Thymus (tissue), 11 donors: ENCODE results near the gene NBEAL2. TPM values are rescaled to one million over a fixed set of nuclear protein-coding genes. Genes with fewer than 3 reads are reported as not detected.

Experiments
- DNase-seq, 9 donors: peaks; one replicate each; pipeline ENCODE4 v3.0.0-alpha.2; 2013; ENCODE audit warnings: low spot score in 9 of 9, low read depth in 6 of 9, missing footprints in 1 of 9
- H3K27ac ChIP-seq, 2 donors: one replicate each; pipeline ENCODE4 v1.5.1; 2013; ENCODE audit warnings: control low read depth in 1 of 2, low read depth in 1 of 2, low read length in 1 of 2, mild to moderate bottlenecking in 1 of 2, moderate library complexity in 1 of 2
- H3K27me3 ChIP-seq, 2 donors: one replicate each; pipeline ENCODE4 v1.5.1; 2013; ENCODE audit warnings: low read length in 1 of 2; ENCODE audit not compliant: control insufficient read depth in 2 of 2, insufficient read depth in 1 of 2
- H3K36me3 ChIP-seq, 2 donors: one replicate each; pipeline ENCODE4 v1.5.1; 2013; ENCODE audit warnings: low read length in 1 of 2, mild to moderate bottlenecking in 1 of 2, moderate library complexity in 1 of 2; ENCODE audit not compliant: control insufficient read depth in 2 of 2, insufficient read depth in 2 of 2
- H3K4me1 ChIP-seq, 2 donors: one replicate each; pipeline ENCODE4 v1.5.1; 2013; ENCODE audit warnings: low read length in 2 of 2; ENCODE audit not compliant: control insufficient read depth in 2 of 2, insufficient read depth in 2 of 2
- H3K4me3 ChIP-seq, 2 donors: one replicate each; pipeline ENCODE4 v1.5.1; 2013; ENCODE audit warnings: low read length in 2 of 2, control low read depth in 1 of 2, mild to moderate bottlenecking in 1 of 2
- H3K9me3 ChIP-seq, 2 donors: one replicate each; pipeline ENCODE4 v1.5.1; 2013; ENCODE audit warnings: low read length in 1 of 2, mild to moderate bottlenecking in 1 of 2; ENCODE audit not compliant: control insufficient read depth in 2 of 2, insufficient read depth in 1 of 2
- WGBS: extraction: QIAGEN DNeasy Blood & Tissue Kit; methylation state at CpG from one replicate; pipeline ENCODE4 v1.1.7; 2013; 5-methylcytosine and 5-hydroxymethylcytosine counted together
- polyA plus RNA-seq: library from polyadenylated mRNA; stranded (reverse); fragments of 200-250 nt; gene quantifications from one replicate; pipeline ENCODE4 v1.2.3, GENCODE V29; 2013
- total RNA-seq: library from RNA; stranded (reverse); fragments of 120-200 nt; gene quantifications from one replicate; pipeline ENCODE4 v1.2.4, GENCODE V29; 2013
- donor health status: healthy.

The NBEAL2 gene
- total and polyA plus RNA-seq, 2 donors: 15.3 to 83.6 TPM

GRCh38 chr3:47000198-47000815 is 20.8 kb downstream of the NBEAL2 start:
- Histone ChIP-seq H3K27me3 (no peaks in the 10 kb centered on the region), H3K9me3 (no peaks in the 10 kb centered on the region), H3K4me1 (peaks cover 0 to 27% of the 10 kb centered on the region in 2 donors), H3K27ac (no peak overlapping the region), H3K36me3 (peaks cover 76 to 91% of the 10 kb centered on the region in 2 donors), H3K4me3 (no peak overlapping the region)
- no peak for DNase-seq
- WGBS: over 99% methylated on average over 10 of the region's 10 CpGs

GRCh38 chr3:47000922-47001730 is 21.7 kb downstream of the NBEAL2 start:
- peaks cover 0 to 27% of the 10 kb centered on the region in 2 donors for H3K4me1 ChIP-seq
- no peaks in the 10 kb centered on the region for H3K9me3 ChIP-seq
- no peak overlapping the region for H3K27ac ChIP-seq
- H3K36me3 ChIP-seq: peaks cover 75 to 93% of the 10 kb centered on the region in 2 donors
- no peak overlapping the region for H3K4me3 ChIP-seq
- WGBS: 81% methylated on average over 25 of the region's 25 CpGs
- H3K27me3 ChIP-seq: no peaks in the 10 kb centered on the region
- DNase-seq: no peak

GRCh38 chr3:47001731-47002170 is 22.3 kb downstream of the NBEAL2 start:
- peaks cover 80 to 97% of the 10 kb centered on the region in 2 donors for H3K36me3 ChIP-seq
- no peak for DNase-seq
- H3K27me3 ChIP-seq: no peaks in the 10 kb centered on the region
- peaks cover 0 to 25% of the 10 kb centered on the region in 2 donors for H3K4me1 ChIP-seq
- no peaks in the 10 kb centered on the region for H3K9me3 ChIP-seq
- no peak overlapping the region for H3K4me3 ChIP-seq
- 97% methylated on average over 16 of the region's 16 CpGs for WGBS
- no peak overlapping the region for H3K27ac ChIP-seq

GRCh38 chr3:47002171-47003055 is 22.9 kb downstream of the NBEAL2 start:
- no peak for DNase-seq
- WGBS: 97% methylated on average over 35 of the region's 35 CpGs
- no peak overlapping the region for H3K27ac ChIP-seq
- H3K9me3 ChIP-seq: no peaks in the 10 kb centered on the region
- peaks cover 0 to 19% of the 10 kb centered on the region in 2 donors for H3K4me1 ChIP-seq
- H3K4me3 ChIP-seq: no peak overlapping the region
- H3K27me3 ChIP-seq: no peaks in the 10 kb centered on the region
- H3K36me3 ChIP-seq: peaks cover 84 to 98% of the 10 kb centered on the region in 2 donors

- WGBS: 97% methylated on average over 10 of the region's 10 CpGs
- no peak for DNase-seq
- Histone ChIP-seq H3K36me3 (peaks cover 83 to 98% of the 10 kb centered on the region in 2 donors), H3K4me1 (peaks cover 0 to 17% of the 10 kb centered on the region in 2 donors), H3K27me3 (no peaks in the 10 kb centered on the region), H3K27ac (no peak overlapping the region), H3K4me3 (no peak overlapping the region), H3K9me3 (no peaks in the 10 kb centered on the region)
Observed at GRCh38 chr3:47003056-47003410, 23.6 kb downstream of the NBEAL2 start.

- Histone ChIP-seq H3K27ac (no peak overlapping the region), H3K4me1 (peaks cover 0 to 13% of the 10 kb centered on the region in 2 donors), H3K9me3 (no peaks in the 10 kb centered on the region), H3K36me3 (peaks cover 83 to 91% of the 10 kb centered on the region in 2 donors), H3K4me3 (no peak overlapping the region), H3K27me3 (no peaks in the 10 kb centered on the region)
- DNase-seq: no peak
- WGBS: 98% methylated on average over 27 of the region's 27 CpGs
Observed at GRCh38 chr3:47003461-47004368, 24.2 kb downstream of the NBEAL2 start.

- Histone ChIP-seq H3K4me1 (peaks cover 0 to 19% of the 10 kb centered on the region in 2 donors), H3K9me3 (no peaks in the 10 kb centered on the region), H3K27me3 (no peaks in the 10 kb centered on the region), H3K4me3 (no peak overlapping the region), H3K36me3 (peaks cover 76 to 82% of the 10 kb centered on the region in 2 donors), H3K27ac (no peak overlapping the region)
- WGBS: 97% methylated on average over 17 of the region's 17 CpGs
- DNase-seq: no peak
Observed at GRCh38 chr3:47004369-47005211, 25.1 kb downstream of the NBEAL2 start.
